ENCODE results near the gene LRRK1.

LRRK1 gene

GRCh38 chr15:100891307-100892012 lies 27.7 kb upstream of the LRRK1 start:
- DNase-seq (ENCODE audit: low read depth in 2 of 2, low spot score in 1 of 2), result no peak

GRCh38 chr15:100892013-100892355 lies 27.2 kb upstream of the LRRK1 start:
- DNase-seq (ENCODE audit: low read depth in 2 of 2, low spot score in 1 of 2), result no peak

- DNase-seq (ENCODE audit: low read depth in 2 of 2, low spot score in 1 of 2), result no peak
Observed at GRCh38 chr15:100893261-100893963, 25.7 kb upstream of the LRRK1 start.

GRCh38 chr15:100893964-100894295 lies 25.2 kb upstream of the LRRK1 start:
- no peak for DNase-seq (ENCODE audit: low read depth in 2 of 2, low spot score in 1 of 2)

- DNase-seq (ENCODE audit: low read depth in 2 of 2, low spot score in 1 of 2), result no peak
Observed at GRCh38 chr15:100895721-100896120, 23.4 kb upstream of the LRRK1 start.

- DNase-seq (ENCODE audit: low read depth in 2 of 2, low spot score in 1 of 2), result no peak
Observed at GRCh38 chr15:100897221-100898151, 21.7 kb upstream of the LRRK1 start.

- DNase-seq (ENCODE audit: low read depth in 2 of 2, low spot score in 1 of 2), result no peak
Observed at GRCh38 chr15:100898152-100898490, 21.0 kb upstream of the LRRK1 start.

- no peak for DNase-seq (ENCODE audit: low read depth in 2 of 2, low spot score in 1 of 2)
Observed at GRCh38 chr15:100898661-100899462, 20.3 kb upstream of the LRRK1 start.

GRCh38 chr15:100899601-100900000 lies 19.6 kb upstream of the LRRK1 start:
- no peak for DNase-seq (ENCODE audit: low read depth in 2 of 2, low spot score in 1 of 2)

- DNase-seq (ENCODE audit: low read depth in 2 of 2, low spot score in 1 of 2), result no peak
Observed at GRCh38 chr15:100900136-100900794, 18.9 kb upstream of the LRRK1 start.

- no peak for DNase-seq (ENCODE audit: low read depth in 2 of 2, low spot score in 1 of 2)
Observed at GRCh38 chr15:100900795-100901169, 18.4 kb upstream of the LRRK1 start.

- DNase-seq (ENCODE audit: low read depth in 2 of 2, low spot score in 1 of 2), result no peak
Observed at GRCh38 chr15:100901296-100901695, 17.9 kb upstream of the LRRK1 start.

- DNase-seq (ENCODE audit: low read depth in 2 of 2, low spot score in 1 of 2), result no peak
Observed at GRCh38 chr15:100901702-100902435, 17.3 kb upstream of the LRRK1 start.

- no peak for DNase-seq (ENCODE audit: low read depth in 2 of 2, low spot score in 1 of 2)
Observed at GRCh38 chr15:100902436-100903167, 16.6 kb upstream of the LRRK1 start.

GRCh38 chr15:100903168-100903554 lies 16.0 kb upstream of the LRRK1 start:
- no peak for DNase-seq (ENCODE audit: low read depth in 2 of 2, low spot score in 1 of 2)

- no peak for DNase-seq (ENCODE audit: low read depth in 2 of 2, low spot score in 1 of 2)
Observed at GRCh38 chr15:100905850-100906249, 13.3 kb upstream of the LRRK1 start.

- no peak for DNase-seq (ENCODE audit: low read depth in 2 of 2, low spot score in 1 of 2)
Observed at GRCh38 chr15:100908466-100908865, 10.7 kb upstream of the LRRK1 start.

GRCh38 chr15:100909565-100909964 lies 9.6 kb upstream of the LRRK1 start:
- DNase-seq (ENCODE audit: low read depth in 2 of 2, low spot score in 1 of 2), result no peak
